ENCODE data around the gene DEDD2.

GRCh38 chr19:42228641-42229040, 11.2 kb upstream of the DEDD2 start:
- TF ChIP-seq POLR2A (IDR thresholded peaks at IDR 0.05) (no peak), CTCF (IDR thresholded peaks at IDR 0.05) (no peak)
